ENCODE measurements around the gene MCF2L.
"Not testable (repeated sequence)": the region's sequence is repeated elsewhere in the genome, so short reads cannot be mapped to it uniquely, and the experiment has no call there.

Gene MCF2L

GRCh38 chr13:113096052-113096744 lies 127.2 kb downstream of the MCF2L start:
- DNase-seq (ENCODE audit: low spot score), result no peak

GRCh38 chr13:113096745-113097305 lies 127.8 kb downstream of the MCF2L start:
- DNase-seq (ENCODE audit: low spot score), result no peak

- DNase-seq (ENCODE audit: low spot score), result no peak
These were observed 128.6 kb downstream of the MCF2L start for GRCh38 chr13:113097651-113098050.

GRCh38 chr13:113098162-113098732 lies 129.2 kb downstream of the MCF2L start:
- no peak for DNase-seq (ENCODE audit: low spot score)

GRCh38 chr13:113099142-113099541 lies 130.1 kb downstream of the MCF2L start:
- no peak for DNase-seq (ENCODE audit: low spot score)

- DNase-seq (ENCODE audit: low spot score), result not testable (repeated sequence)
These were observed 133.3 kb downstream of the MCF2L start for GRCh38 chr13:113102302-113102701.

- no peak for DNase-seq (ENCODE audit: low spot score)
These were observed 133.7 kb downstream of the MCF2L start for GRCh38 chr13:113102727-113103126.

GRCh38 chr13:113103646-113104045 lies 134.6 kb downstream of the MCF2L start:
- DNase-seq (ENCODE audit: low spot score), result no peak

- DNase-seq (ENCODE audit: low spot score), result no peak
These were observed 136.3 kb downstream of the MCF2L start, which contains the start of gene F7 for GRCh38 chr13:113105032-113105920. TSS of gene F7 (plus strand) at chr13:113105791. CDS start at chr13:113105842, 51 bp downstream.

- DNase-seq (ENCODE audit: low spot score), result no peak
These were observed 137.0 kb downstream of the MCF2L start for GRCh38 chr13:113105921-113106452.

- DNase-seq (ENCODE audit: low spot score), result no peak
These were observed 137.8 kb downstream of the MCF2L start for GRCh38 chr13:113106711-113107351.

- DNase-seq (ENCODE audit: low spot score), result not testable (repeated sequence)
These were observed 139.5 kb downstream of the MCF2L start for GRCh38 chr13:113108521-113108920.

GRCh38 chr13:113109151-113110047 lies 140.4 kb downstream of the MCF2L start:
- no peak for DNase-seq (ENCODE audit: low spot score)

- DNase-seq (ENCODE audit: low spot score), result no peak
These were observed 141.2 kb downstream of the MCF2L start for GRCh38 chr13:113110048-113110851.

- no peak for DNase-seq (ENCODE audit: low spot score)
These were observed 141.9 kb downstream of the MCF2L start for GRCh38 chr13:113110852-113111315.

- DNase-seq (ENCODE audit: low spot score), result not testable (repeated sequence)
These were observed 142.8 kb downstream of the MCF2L start for GRCh38 chr13:113111821-113112220.

GRCh38 chr13:113112475-113112874 lies 143.5 kb downstream of the MCF2L start:
- DNase-seq (ENCODE audit: low spot score), result not testable (repeated sequence)

GRCh38 chr13:113112893-113113845 lies 144.2 kb downstream of the MCF2L start:
- DNase-seq (ENCODE audit: low spot score), result no peak
